GM23338 (cell line): ENCODE measurements around the gene SLC5A5. TPM values are rescaled to one million over a fixed set of nuclear protein-coding genes. Genes with fewer than 3 reads are reported as not detected.
A peak's percentile ranks its signal among the peaks of the same experiment; 100 is the strongest.

Experiments
- ATAC-seq: fragments of 200-7000 bp; cut with Tn5 transposase; 3 replicates; pipeline ENCODE4 v1.9.1; 2020
- DNase-seq: peaks from one replicate; pipeline ENCODE4 v3.0.0-alpha.2; 2015; ENCODE audit warnings: low spot score
- H2AFZ ChIP-seq: fragments of 200-600 bp; sonication (generic); 2 replicates; pipeline ENCODE4 v1.8.0; 2016; ENCODE audit warnings: antibody characterized with exemption, mild to moderate bottlenecking, moderate library complexity
- H3F3A ChIP-seq: fragments of 200-600 bp; sonication (generic); replicated peaks from 2 replicates; pipeline ENCODE4 v1.8.0; 2017; ENCODE audit warnings: antibody characterized with exemption, mixed run types, low read depth
- H3K27ac ChIP-seq: fragments of 200-600 bp; sonication (generic); 2 replicates; pipeline ENCODE4 v1.6.1; 2016; ENCODE audit warnings: low read depth
- H3K27me3 ChIP-seq: fragments of 200-600 bp; sonication (generic); 2 replicates; pipeline ENCODE4 v1.8.0; 2016; ENCODE audit warnings: mild to moderate bottlenecking, mixed run types, moderate library complexity; ENCODE audit not compliant: insufficient read depth
- H3K36me3 ChIP-seq: fragments of 200-600 bp; sonication (generic); 2 replicates; pipeline ENCODE4 v1.8.0; 2016; ENCODE audit warnings: mild to moderate bottlenecking; ENCODE audit not compliant: insufficient read depth
- H3K4me1 ChIP-seq: fragments of 200-600 bp; sonication (generic); 2 replicates; pipeline ENCODE4 v1.8.0; 2016; ENCODE audit warnings: mild to moderate bottlenecking, moderate library complexity; ENCODE audit not compliant: insufficient read depth
- H3K4me2 ChIP-seq: fragments of 200-600 bp; sonication (generic); 2 replicates; pipeline ENCODE4 v1.7.1; 2017; ENCODE audit warnings: mixed run types
- H3K4me3 ChIP-seq: fragments of 200-600 bp; sonication (generic); 2 replicates; pipeline ENCODE4 v1.6.1; 2016; ENCODE audit warnings: mixed run types
- H3K79me2 ChIP-seq: fragments of 200-600 bp; sonication (generic); replicated peaks from 2 replicates; pipeline ENCODE4 v1.8.0; 2017; ENCODE audit warnings: mild to moderate bottlenecking; ENCODE audit not compliant: insufficient read depth
- H3K9me2 ChIP-seq: fragments of 200-600 bp; sonication (generic); 2 replicates; pipeline ENCODE4 v1.8.0; 2017; ENCODE audit not compliant: insufficient read depth
- H4K20me1 ChIP-seq: fragments of 200-600 bp; sonication (generic); replicated peaks from 2 replicates; pipeline ENCODE4 v1.8.0; 2017; ENCODE audit warnings: mild to moderate bottlenecking; ENCODE audit not compliant: insufficient read depth
- H3K27ac Mint-ChIP-seq: 2 replicates; pipeline ENCODE4 v1.8.0; 2020; ENCODE audit warnings: inconsistent platforms, mild to moderate bottlenecking, moderate library complexity, mixed read lengths
- H3K27me3 Mint-ChIP-seq: 3 replicates; pipeline ENCODE4 v1.8.0; 2022; ENCODE audit warnings: low read depth, mild to moderate bottlenecking, moderate library complexity, mixed read lengths, inconsistent platforms; ENCODE audit not compliant: insufficient read depth, poor library complexity
- H3K36me3 Mint-ChIP-seq: 3 replicates; pipeline ENCODE4 v1.8.0; 2021; ENCODE audit warnings: low read depth, mild to moderate bottlenecking, inconsistent platforms, moderate library complexity, mixed read lengths
- H3K4me1 Mint-ChIP-seq: 3 replicates; pipeline ENCODE4 v1.8.0; 2020; ENCODE audit warnings: mild to moderate bottlenecking, inconsistent platforms, mixed read lengths
- H3K4me3 Mint-ChIP-seq: 3 replicates; pipeline ENCODE4 v1.8.0; 2021; ENCODE audit warnings: moderate library complexity, mild to moderate bottlenecking, inconsistent platforms, mixed read lengths
- H3K9me3 Mint-ChIP-seq: 3 replicates; pipeline ENCODE4 v1.8.0; 2020; ENCODE audit warnings: moderate library complexity, mild to moderate bottlenecking, inconsistent platforms, mixed read lengths
- CREB1 ChIP-seq: fragments of 250-450 bp; sonication (Bioruptor Pico); IDR thresholded peaks from 2 replicates; pipeline ENCODE4 v1.5.0; 2020; ENCODE audit warnings: low read depth, mild to moderate bottlenecking, moderate library complexity
- ETS1 ChIP-seq: IDR thresholded peaks from 2 replicates; pipeline ENCODE4 v1.6.1; 2016; ENCODE audit warnings: antibody characterized with exemption
- EZH2 ChIP-seq: fragments of 200-600 bp; sonication (generic); IDR thresholded peaks from one replicate; pipeline ENCODE4 v1.8.0; 2017; ENCODE audit warnings: antibody characterized with exemption, mild to moderate bottlenecking, low read depth; ENCODE audit not compliant: unreplicated experiment
- EZH2phosphoT487 ChIP-seq: fragments of 200-600 bp; sonication (generic); IDR thresholded peaks from one replicate; pipeline ENCODE4 v1.8.1; 2018; ENCODE audit warnings: antibody characterized with exemption; ENCODE audit not compliant: unreplicated experiment
- JUNB ChIP-seq: IDR thresholded peaks from one replicate; pipeline ENCODE4 v1.6.1; 2016; ENCODE audit warnings: antibody characterized with exemption; ENCODE audit not compliant: unreplicated experiment
- NANOG ChIP-seq: IDR thresholded peaks from 2 replicates; pipeline ENCODE4 v1.6.1; 2016; ENCODE audit warnings: antibody characterized with exemption, borderline replicate concordance
- POLR2AphosphoS5 ChIP-seq: IDR thresholded peaks from 2 replicates; pipeline ENCODE4 v1.6.1; 2016; ENCODE audit warnings: antibody characterized with exemption, low read depth
- STAT1 ChIP-seq: IDR thresholded peaks from one replicate; pipeline ENCODE4 v1.6.1; 2016; ENCODE audit warnings: antibody characterized with exemption; ENCODE audit not compliant: unreplicated experiment
- ZNF114 ChIP-seq: fragments of 250-450 bp; sonication (Bioruptor Pico); IDR thresholded peaks from 2 replicates; pipeline ENCODE4 v1.5.0; 2020; ENCODE audit warnings: mild to moderate bottlenecking, moderate library complexity
- ZNF331 ChIP-seq: fragments of 250-450 bp; sonication (Bioruptor Pico); IDR thresholded peaks from 2 replicates; pipeline ENCODE4 v1.5.0; 2020; ENCODE audit warnings: low read depth, mild to moderate bottlenecking, moderate library complexity
- ZNF462 ChIP-seq: fragments of 250-450 bp; sonication (Bioruptor Pico); IDR thresholded peaks from 2 replicates; pipeline ENCODE4 v1.5.0; 2020; ENCODE audit warnings: mild to moderate bottlenecking, moderate library complexity
- polyA plus RNA-seq: library from polyadenylated mRNA; unstranded; fragments of >200 nt; fragmentation: Nextera tagmentation; extraction: Ambion mirVana; gene quantifications from 2 replicates; pipeline ENCODE4 v1.2.1, GENCODE V29; 2016
- total RNA-seq: library from RNA; depleted of rRNA; stranded (reverse); fragments of >200 nt; shearing (Covaris generic); gene quantifications from 2 replicates; pipeline ENCODE4 v1.2.3, GENCODE V29; 2014
- TF ChIP-seq, protein P1 (sequence below), 2 experiments: fragments of 200-600 bp in 1 of 2; sonication (generic) in 1 of 2; conservative IDR thresholded peaks; 2 replicates each; pipeline versions ENCODE4 v1.5.1 to v1.6.1; 2016 to 2017; ENCODE audit warnings: antibody characterized with exemption in 2 of 2, low read depth in 2 of 2, mild to moderate bottlenecking in 2 of 2, moderate library complexity in 1 of 2

Gene SLC5A5
- total and polyA plus RNA-seq, 2 experiments from 2014 or later, result 1.0 to 2.1 TPM

DNA sequence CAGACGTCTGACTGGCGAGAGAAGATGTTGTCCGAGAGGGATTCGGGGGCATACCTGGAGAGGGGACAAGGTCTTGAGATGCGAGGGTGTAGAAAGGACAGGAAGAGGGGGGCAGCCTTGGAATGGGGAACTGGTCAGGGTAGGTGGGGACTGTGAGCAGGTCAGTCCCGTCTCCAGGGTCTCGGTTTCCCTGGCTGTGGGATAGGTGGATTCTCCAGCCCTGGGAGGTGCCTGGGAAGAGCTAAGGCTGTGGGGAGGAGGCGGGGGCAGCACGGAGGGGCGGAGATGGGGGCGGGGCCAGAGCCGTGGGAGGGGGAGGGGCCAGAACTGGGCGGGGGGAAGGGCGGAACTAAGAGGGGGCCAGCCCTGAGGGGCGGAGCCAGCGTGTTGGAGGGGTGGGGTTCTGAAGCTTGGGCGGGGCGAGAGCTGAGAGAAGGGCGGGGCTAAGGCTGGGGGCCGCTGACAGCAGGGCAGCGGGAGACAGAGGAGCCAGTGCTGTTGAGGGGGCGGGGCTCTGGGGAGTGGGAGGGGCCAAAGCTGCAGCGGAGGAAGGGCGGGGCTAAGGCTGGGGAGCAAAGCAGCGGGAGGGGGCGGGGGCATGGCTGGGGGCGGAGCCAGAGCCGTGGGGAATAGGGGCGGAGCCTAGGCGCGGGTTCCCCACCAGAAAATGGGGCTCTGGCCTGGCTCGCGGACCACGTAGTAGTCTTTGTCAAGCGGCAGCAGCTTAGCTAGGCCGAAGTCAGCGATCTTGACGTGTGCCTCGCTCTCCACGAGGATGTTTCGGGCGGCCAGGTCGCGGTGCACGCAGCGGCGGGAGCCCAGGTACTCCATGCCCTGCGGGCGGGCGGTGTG lies 41.0 kb upstream of the SLC5A5 start:
- peak overlapping the region; percentile 98 for H3K27ac ChIP-seq
- H3K27me3 ChIP-seq, result 0 out of 2 replicates have a peak, but pooled peaks cover 6% of the 10 kb centered on the region
- no peaks in the 10 kb centered on the region for H4K20me1 ChIP-seq
- H3F3A ChIP-seq, result peaks cover 9% of the 10 kb centered on the region
- TF ChIP-seq POLR2AphosphoS5 (peak; percentile 63), ZNF462 (CRISPR knock-in tag) (no peak)
- peak overlapping the region; percentile 95 for H2AFZ ChIP-seq
- no peaks in the 10 kb centered on the region for H3K79me2 ChIP-seq
- no peaks in the 10 kb centered on the region for H3K9me2 ChIP-seq
- H3K9me3 Mint-ChIP-seq, result no peaks in the 10 kb centered on the region
- no peaks in the 10 kb centered on the region for H3K36me3 ChIP-seq
- H3K4me1 Mint-ChIP-seq, result peaks cover 12% of the 10 kb centered on the region
- H3K4me3 ChIP-seq, result peak overlapping the region; percentile 90
- H3K36me3 Mint-ChIP-seq, result no peaks in the 10 kb centered on the region; the same call in 2 of the 3 replicates
- peak overlapping the region; percentile 85 for H3K4me3 Mint-ChIP-seq
- H3K4me1 ChIP-seq, result peaks cover 10% of the 10 kb centered on the region; the same call in 1 of the 2 replicates
- ATAC-seq, result peak; percentile 90
- peak overlapping the region; percentile 98 for H3K27ac Mint-ChIP-seq
- H3K4me2 ChIP-seq, result peak overlapping the region; percentile 90
- H3K27me3 Mint-ChIP-seq, result peaks cover 11% of the 10 kb centered on the region
- DNase-seq, result peak; percentile 95

DNA sequence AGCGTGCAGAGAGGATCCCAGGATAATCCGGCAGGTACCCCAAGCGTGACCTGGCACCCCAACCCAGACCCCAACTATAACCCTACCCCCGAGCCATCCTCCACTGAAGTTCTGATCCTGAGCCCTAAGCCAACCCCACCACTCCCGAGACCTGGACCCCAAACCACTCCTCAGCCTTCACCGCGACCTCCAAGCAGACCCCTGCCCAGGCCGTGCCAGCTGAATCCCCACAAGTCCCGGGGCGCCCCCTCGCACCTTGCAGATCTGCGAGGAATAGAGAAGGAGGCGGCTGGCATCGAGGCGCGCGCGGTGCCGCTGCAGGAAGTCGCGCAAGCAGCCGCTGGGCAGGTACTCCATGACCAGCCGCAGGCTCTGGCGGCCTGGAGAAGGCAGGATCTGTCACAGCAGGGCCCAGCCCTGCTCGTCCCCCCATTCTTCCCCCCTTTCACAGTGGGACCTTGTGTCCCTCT lies 40.3 kb upstream of the SLC5A5 start:
- H2AFZ ChIP-seq, result peak overlapping the region; percentile 95
- H3K36me3 Mint-ChIP-seq, result no peaks in the 10 kb centered on the region; the same call in 2 of the 3 replicates
- no peaks in the 10 kb centered on the region for H4K20me1 ChIP-seq
- peaks cover 9% of the 10 kb centered on the region for H3F3A ChIP-seq
- peaks cover 15% of the 10 kb centered on the region for H3K27me3 Mint-ChIP-seq
- no peaks in the 10 kb centered on the region for H3K9me3 Mint-ChIP-seq
- H3K27me3 ChIP-seq, result 0 out of 2 replicates have a peak, but pooled peaks cover 6% of the 10 kb centered on the region
- peak overlapping the region; percentile 76 for H3K4me3 Mint-ChIP-seq
- peak overlapping the region; percentile 76 for H3K4me3 ChIP-seq
- DNase-seq (peak; percentile 60), ATAC-seq (peak; percentile 8)
- H3K4me1 Mint-ChIP-seq, result peaks cover 15% of the 10 kb centered on the region
- no peaks in the 10 kb centered on the region for H3K36me3 ChIP-seq
- H3K4me2 ChIP-seq, result peak overlapping the region; percentile 89
- H3K27ac ChIP-seq, result no peak overlapping the region
- H3K27ac Mint-ChIP-seq, result no peak overlapping the region
- peaks cover 10% of the 10 kb centered on the region; the same call in 1 of the 2 replicates for H3K4me1 ChIP-seq
- no peaks in the 10 kb centered on the region for H3K9me2 ChIP-seq
- no peaks in the 10 kb centered on the region for H3K79me2 ChIP-seq
- TF ChIP-seq ZNF331 (CRISPR knock-in tag) (no peak), STAT1 (no peak), POLR2AphosphoS5 (no peak), ZNF114 (CRISPR knock-in tag) (no peak), CREB1 (CRISPR knock-in tag) (no peak), EZH2phosphoT487 (no peak), ETS1 (no peak), EZH2 (no peak), JUNB (no peak), NANOG (no peak)
- TF ChIP-seq, protein P1, sequence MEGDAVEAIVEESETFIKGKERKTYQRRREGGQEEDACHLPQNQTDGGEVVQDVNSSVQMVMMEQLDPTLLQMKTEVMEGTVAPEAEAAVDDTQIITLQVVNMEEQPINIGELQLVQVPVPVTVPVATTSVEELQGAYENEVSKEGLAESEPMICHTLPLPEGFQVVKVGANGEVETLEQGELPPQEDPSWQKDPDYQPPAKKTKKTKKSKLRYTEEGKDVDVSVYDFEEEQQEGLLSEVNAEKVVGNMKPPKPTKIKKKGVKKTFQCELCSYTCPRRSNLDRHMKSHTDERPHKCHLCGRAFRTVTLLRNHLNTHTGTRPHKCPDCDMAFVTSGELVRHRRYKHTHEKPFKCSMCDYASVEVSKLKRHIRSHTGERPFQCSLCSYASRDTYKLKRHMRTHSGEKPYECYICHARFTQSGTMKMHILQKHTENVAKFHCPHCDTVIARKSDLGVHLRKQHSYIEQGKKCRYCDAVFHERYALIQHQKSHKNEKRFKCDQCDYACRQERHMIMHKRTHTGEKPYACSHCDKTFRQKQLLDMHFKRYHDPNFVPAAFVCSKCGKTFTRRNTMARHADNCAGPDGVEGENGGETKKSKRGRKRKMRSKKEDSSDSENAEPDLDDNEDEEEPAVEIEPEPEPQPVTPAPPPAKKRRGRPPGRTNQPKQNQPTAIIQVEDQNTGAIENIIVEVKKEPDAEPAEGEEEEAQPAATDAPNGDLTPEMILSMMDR (conservative IDR thresholded peaks at IDR 0.05; ENCODE audit: low read depth in 2 of 2), result no peak
